GM23338 (cell line): Measurements from ENCODE around the gene CCDC106.

Experiments
- EZH2 ChIP-seq: fragments of 200-600 bp; sonication (generic); IDR thresholded peaks from one replicate; pipeline ENCODE4 v1.8.0; 2017; ENCODE audit warnings: antibody characterized with exemption, mild to moderate bottlenecking, low read depth; ENCODE audit not compliant: unreplicated experiment
- NANOG ChIP-seq: IDR thresholded peaks from 2 replicates; pipeline ENCODE4 v1.6.1; 2016; ENCODE audit warnings: antibody characterized with exemption, borderline replicate concordance
- POLR2AphosphoS5 ChIP-seq: IDR thresholded peaks from 2 replicates; pipeline ENCODE4 v1.6.1; 2016; ENCODE audit warnings: antibody characterized with exemption, low read depth
- STAT1 ChIP-seq: IDR thresholded peaks from one replicate; pipeline ENCODE4 v1.6.1; 2016; ENCODE audit warnings: antibody characterized with exemption; ENCODE audit not compliant: unreplicated experiment
- TF ChIP-seq, protein P1 (sequence below), 2 experiments: fragments of 200-600 bp in 1 of 2; sonication (generic) in 1 of 2; conservative IDR thresholded peaks; 2 replicates each; pipeline versions ENCODE4 v1.5.1 to v1.6.1; 2016 to 2017; ENCODE audit warnings: antibody characterized with exemption in 2 of 2, low read depth in 2 of 2, mild to moderate bottlenecking in 2 of 2, moderate library complexity in 1 of 2
- TF ChIP-seq, protein P2 (sequence below): IDR thresholded peaks from one replicate; pipeline ENCODE4 v1.6.1; 2018; ENCODE audit warnings: antibody characterized with exemption; ENCODE audit not compliant: unreplicated experiment

DNA sequence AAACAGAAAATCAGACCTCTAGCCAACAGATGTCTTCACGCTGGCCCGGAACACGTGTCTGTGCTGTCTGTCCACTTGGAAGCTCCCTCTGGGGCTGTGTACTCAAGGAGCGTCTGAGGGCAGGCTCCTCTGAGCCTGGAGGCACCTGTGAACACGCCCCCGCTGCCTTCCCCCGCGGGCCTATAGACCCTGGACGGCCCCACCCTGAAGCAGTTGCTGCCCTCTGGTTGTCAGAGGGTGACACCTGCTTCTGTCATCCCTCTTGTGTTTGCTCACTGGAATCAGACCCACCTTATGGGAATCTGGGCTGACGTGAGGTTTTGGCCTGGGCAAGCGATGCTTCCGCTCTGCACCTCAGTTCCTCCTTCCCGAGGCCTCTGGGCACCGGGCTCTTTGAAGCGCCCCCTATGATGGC, 46.2 kb downstream of the CCDC106 start:
- TF ChIP-seq, protein P1, sequence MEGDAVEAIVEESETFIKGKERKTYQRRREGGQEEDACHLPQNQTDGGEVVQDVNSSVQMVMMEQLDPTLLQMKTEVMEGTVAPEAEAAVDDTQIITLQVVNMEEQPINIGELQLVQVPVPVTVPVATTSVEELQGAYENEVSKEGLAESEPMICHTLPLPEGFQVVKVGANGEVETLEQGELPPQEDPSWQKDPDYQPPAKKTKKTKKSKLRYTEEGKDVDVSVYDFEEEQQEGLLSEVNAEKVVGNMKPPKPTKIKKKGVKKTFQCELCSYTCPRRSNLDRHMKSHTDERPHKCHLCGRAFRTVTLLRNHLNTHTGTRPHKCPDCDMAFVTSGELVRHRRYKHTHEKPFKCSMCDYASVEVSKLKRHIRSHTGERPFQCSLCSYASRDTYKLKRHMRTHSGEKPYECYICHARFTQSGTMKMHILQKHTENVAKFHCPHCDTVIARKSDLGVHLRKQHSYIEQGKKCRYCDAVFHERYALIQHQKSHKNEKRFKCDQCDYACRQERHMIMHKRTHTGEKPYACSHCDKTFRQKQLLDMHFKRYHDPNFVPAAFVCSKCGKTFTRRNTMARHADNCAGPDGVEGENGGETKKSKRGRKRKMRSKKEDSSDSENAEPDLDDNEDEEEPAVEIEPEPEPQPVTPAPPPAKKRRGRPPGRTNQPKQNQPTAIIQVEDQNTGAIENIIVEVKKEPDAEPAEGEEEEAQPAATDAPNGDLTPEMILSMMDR (conservative IDR thresholded peaks at IDR 0.05; ENCODE audit: low read depth in 2 of 2) = no peak
- TF ChIP-seq NANOG (no peak), POLR2AphosphoS5 (no peak), EZH2 (no peak), STAT1 (no peak)
- TF ChIP-seq, protein P2, sequence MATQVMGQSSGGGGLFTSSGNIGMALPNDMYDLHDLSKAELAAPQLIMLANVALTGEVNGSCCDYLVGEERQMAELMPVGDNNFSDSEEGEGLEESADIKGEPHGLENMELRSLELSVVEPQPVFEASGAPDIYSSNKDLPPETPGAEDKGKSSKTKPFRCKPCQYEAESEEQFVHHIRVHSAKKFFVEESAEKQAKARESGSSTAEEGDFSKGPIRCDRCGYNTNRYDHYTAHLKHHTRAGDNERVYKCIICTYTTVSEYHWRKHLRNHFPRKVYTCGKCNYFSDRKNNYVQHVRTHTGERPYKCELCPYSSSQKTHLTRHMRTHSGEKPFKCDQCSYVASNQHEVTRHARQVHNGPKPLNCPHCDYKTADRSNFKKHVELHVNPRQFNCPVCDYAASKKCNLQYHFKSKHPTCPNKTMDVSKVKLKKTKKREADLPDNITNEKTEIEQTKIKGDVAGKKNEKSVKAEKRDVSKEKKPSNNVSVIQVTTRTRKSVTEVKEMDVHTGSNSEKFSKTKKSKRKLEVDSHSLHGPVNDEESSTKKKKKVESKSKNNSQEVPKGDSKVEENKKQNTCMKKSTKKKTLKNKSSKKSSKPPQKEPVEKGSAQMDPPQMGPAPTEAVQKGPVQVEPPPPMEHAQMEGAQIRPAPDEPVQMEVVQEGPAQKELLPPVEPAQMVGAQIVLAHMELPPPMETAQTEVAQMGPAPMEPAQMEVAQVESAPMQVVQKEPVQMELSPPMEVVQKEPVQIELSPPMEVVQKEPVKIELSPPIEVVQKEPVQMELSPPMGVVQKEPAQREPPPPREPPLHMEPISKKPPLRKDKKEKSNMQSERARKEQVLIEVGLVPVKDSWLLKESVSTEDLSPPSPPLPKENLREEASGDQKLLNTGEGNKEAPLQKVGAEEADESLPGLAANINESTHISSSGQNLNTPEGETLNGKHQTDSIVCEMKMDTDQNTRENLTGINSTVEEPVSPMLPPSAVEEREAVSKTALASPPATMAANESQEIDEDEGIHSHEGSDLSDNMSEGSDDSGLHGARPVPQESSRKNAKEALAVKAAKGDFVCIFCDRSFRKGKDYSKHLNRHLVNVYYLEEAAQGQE = no peak
